ENCODE data around the gene PDZRN4.

PDZRN4 gene

DNA sequence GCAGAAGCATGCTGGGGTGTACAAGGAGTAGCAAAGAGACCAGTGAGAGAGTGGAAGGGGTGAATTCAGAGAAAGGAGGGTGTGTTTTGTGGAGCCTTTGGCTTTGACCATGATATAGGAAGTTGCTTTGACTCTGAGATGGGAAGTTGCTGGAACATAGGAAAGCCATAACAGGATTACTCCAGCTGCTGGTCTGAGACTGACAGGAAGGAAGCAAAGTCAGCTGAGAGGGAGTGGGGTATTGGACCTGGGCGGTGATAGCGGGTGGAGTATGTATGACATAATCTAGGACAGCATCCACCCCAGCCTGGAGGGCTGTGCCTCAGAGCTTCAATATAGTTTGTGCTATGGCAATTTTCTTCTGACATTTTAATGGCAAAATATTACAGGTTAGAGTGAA is 324.4 kb downstream of the PDZRN4 start:
- Histone ChIP-seq H3K27ac (replicated peaks) (no peak overlapping the region), H3K27me3 (ENCODE audit: insufficient read depth, poor library complexity, severe bottlenecking) (no peaks in the 10 kb centered on the region), H3K4me3 (replicated peaks; ENCODE audit: insufficient read depth, low read length) (no peak overlapping the region)
- TF ChIP-seq POLR2AphosphoS5 (IDR thresholded peaks at IDR 0.05; ENCODE audit: low read depth) (no peak), SPI1 (IDR thresholded peaks at IDR 0.05; ENCODE audit: borderline replicate concordance, low read depth) (no peak), GABPA (IDR thresholded peaks at IDR 0.05; ENCODE audit: low read depth) (no peak)
- TF ChIP-seq, protein P1, sequence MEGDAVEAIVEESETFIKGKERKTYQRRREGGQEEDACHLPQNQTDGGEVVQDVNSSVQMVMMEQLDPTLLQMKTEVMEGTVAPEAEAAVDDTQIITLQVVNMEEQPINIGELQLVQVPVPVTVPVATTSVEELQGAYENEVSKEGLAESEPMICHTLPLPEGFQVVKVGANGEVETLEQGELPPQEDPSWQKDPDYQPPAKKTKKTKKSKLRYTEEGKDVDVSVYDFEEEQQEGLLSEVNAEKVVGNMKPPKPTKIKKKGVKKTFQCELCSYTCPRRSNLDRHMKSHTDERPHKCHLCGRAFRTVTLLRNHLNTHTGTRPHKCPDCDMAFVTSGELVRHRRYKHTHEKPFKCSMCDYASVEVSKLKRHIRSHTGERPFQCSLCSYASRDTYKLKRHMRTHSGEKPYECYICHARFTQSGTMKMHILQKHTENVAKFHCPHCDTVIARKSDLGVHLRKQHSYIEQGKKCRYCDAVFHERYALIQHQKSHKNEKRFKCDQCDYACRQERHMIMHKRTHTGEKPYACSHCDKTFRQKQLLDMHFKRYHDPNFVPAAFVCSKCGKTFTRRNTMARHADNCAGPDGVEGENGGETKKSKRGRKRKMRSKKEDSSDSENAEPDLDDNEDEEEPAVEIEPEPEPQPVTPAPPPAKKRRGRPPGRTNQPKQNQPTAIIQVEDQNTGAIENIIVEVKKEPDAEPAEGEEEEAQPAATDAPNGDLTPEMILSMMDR (IDR thresholded peaks at IDR 0.05; ENCODE audit: insufficient read depth, low read length), result no peak
- TF ChIP-seq, protein P2, sequence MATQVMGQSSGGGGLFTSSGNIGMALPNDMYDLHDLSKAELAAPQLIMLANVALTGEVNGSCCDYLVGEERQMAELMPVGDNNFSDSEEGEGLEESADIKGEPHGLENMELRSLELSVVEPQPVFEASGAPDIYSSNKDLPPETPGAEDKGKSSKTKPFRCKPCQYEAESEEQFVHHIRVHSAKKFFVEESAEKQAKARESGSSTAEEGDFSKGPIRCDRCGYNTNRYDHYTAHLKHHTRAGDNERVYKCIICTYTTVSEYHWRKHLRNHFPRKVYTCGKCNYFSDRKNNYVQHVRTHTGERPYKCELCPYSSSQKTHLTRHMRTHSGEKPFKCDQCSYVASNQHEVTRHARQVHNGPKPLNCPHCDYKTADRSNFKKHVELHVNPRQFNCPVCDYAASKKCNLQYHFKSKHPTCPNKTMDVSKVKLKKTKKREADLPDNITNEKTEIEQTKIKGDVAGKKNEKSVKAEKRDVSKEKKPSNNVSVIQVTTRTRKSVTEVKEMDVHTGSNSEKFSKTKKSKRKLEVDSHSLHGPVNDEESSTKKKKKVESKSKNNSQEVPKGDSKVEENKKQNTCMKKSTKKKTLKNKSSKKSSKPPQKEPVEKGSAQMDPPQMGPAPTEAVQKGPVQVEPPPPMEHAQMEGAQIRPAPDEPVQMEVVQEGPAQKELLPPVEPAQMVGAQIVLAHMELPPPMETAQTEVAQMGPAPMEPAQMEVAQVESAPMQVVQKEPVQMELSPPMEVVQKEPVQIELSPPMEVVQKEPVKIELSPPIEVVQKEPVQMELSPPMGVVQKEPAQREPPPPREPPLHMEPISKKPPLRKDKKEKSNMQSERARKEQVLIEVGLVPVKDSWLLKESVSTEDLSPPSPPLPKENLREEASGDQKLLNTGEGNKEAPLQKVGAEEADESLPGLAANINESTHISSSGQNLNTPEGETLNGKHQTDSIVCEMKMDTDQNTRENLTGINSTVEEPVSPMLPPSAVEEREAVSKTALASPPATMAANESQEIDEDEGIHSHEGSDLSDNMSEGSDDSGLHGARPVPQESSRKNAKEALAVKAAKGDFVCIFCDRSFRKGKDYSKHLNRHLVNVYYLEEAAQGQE (IDR thresholded peaks at IDR 0.05; ENCODE audit: insufficient replicate concordance, low read depth), result no peak
- no peak for DNase-seq (ENCODE audit: low read depth in 1 of 2, low spot score in 1 of 2)

DNA sequence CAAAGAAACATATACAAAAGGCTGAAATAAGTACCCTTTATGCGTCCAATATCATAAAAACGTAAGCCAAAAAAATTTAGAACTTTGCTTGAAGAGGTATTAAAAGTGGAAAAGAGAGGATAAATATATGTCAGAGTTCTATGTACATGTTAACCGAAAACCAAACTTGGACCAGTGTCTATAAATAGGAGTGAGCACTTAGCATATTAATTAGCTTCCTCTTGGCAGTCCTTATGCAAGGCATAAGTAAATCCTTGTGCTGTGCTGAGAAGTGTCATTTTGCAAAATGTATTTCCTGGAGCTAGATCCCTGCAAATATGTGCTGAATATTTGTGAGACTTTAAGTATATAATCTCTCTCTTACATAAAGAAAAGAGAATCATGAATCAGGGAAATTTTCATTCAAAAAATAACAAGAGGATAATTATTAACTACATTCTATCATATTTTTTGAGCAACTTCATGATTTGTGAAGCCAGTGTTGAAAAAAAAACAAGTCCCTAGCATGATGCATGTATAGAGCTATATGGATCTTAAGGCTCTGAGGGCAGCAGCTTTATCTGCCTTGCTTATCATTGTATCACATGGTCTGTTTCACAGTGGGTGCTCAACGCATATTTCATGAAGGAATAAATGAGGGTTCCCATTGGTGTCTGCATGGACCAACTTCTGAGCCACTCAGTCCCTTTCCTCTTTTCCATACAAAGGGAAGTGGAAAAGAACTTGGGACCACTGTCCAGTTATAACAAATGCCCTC is 326.1 kb downstream of the PDZRN4 start:
- no peak overlapping the region for H3K4me3 ChIP-seq (replicated peaks; ENCODE audit: insufficient read depth, low read length)
- no peak overlapping the region for H3K27ac ChIP-seq (replicated peaks)
- no peak for DNase-seq (ENCODE audit: low read depth in 1 of 2, low spot score in 1 of 2)
- no peaks in the 10 kb centered on the region for H3K27me3 ChIP-seq (ENCODE audit: insufficient read depth, poor library complexity, severe bottlenecking)
- TF ChIP-seq GABPA (IDR thresholded peaks at IDR 0.05; ENCODE audit: low read depth) (no peak), SPI1 (IDR thresholded peaks at IDR 0.05; ENCODE audit: borderline replicate concordance, low read depth) (no peak), POLR2AphosphoS5 (IDR thresholded peaks at IDR 0.05; ENCODE audit: low read depth) (no peak)
- TF ChIP-seq, protein P2 (IDR thresholded peaks at IDR 0.05; ENCODE audit: insufficient replicate concordance, low read depth), result no peak
- TF ChIP-seq, protein P1 (IDR thresholded peaks at IDR 0.05; ENCODE audit: insufficient read depth, low read length), result no peak

DNA sequence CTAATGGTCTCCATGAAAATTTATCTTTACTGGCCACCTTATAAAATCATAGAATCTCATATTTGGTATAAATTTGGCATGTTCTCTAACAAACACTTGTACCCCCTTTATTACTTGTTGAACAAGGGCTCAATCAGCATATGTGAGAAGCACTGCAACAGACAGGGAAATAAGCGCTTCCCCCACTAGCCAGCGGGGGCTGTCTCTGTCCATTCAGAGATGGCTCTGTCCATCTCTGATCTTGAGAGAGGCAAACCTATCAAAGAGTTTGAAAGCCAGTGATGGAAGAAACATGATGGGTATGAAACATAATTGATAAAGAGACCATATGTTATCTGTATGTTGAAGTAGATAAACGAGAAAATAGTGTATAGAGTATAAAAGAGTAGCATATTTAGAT is 326.8 kb downstream of the PDZRN4 start:
- no peak overlapping the region for H3K27ac ChIP-seq (replicated peaks)
- no peak for DNase-seq (ENCODE audit: low read depth in 1 of 2, low spot score in 1 of 2)
- no peak for TF ChIP-seq POLR2AphosphoS5 (IDR thresholded peaks at IDR 0.05; ENCODE audit: low read depth)
- TF ChIP-seq, protein P1 (IDR thresholded peaks at IDR 0.05; ENCODE audit: insufficient read depth, low read length), result no peak
- no peak for TF ChIP-seq GABPA (IDR thresholded peaks at IDR 0.05; ENCODE audit: low read depth)
- TF ChIP-seq, protein P2 (IDR thresholded peaks at IDR 0.05; ENCODE audit: insufficient replicate concordance, low read depth), result no peak
- TF ChIP-seq SPI1 (IDR thresholded peaks at IDR 0.05; ENCODE audit: borderline replicate concordance, low read depth), result no peak
- no peaks in the 10 kb centered on the region for H3K27me3 ChIP-seq (ENCODE audit: insufficient read depth, poor library complexity, severe bottlenecking)
- H3K4me3 ChIP-seq (replicated peaks; ENCODE audit: insufficient read depth, low read length), result no peak overlapping the region
